K562 (cell line): Measurements from ENCODE around the gene NCDN. TPM values are rescaled to one million over a fixed set of nuclear protein-coding genes. Genes with fewer than 3 reads are reported as not detected.

ENCODE experiments used
- ATAC-seq: fragments of 200-7000 bp; cut with Tn5 transposase; 3 replicates; pipeline ENCODE4 v1.9.1; 2020; ENCODE audit warnings: moderate library complexity
- BruUV-seq: library from RNA; stranded (reverse); fragments of 400-500 nt; replicated peaks from 2 replicates; lab custom pipeline; 2021; lab: Mats Ljungman, UMichigan
- CTCF ChIA-PET: fragments of 300-600 bp; formaldehyde crosslinking; extraction: SDS; loops from one replicate; lab custom pipeline; 2021; ENCODE audit warnings: low intra/inter-chr PET ratio; lab: Yijun Ruan, JAX
- POLR2A ChIA-PET: fragments of 300-600, 350-650 bp; sonication (Branson Sonifier 250); formaldehyde crosslinking; extraction: SDS; loops from one replicate; lab custom pipeline; 2021; ENCODE audit warnings: antibody characterized with exemption, inconsistent platforms; lab: Yijun Ruan, JAX
- DNase-seq, 4 experiments: peaks; one replicate each; pipeline versions ENCODE4 v3.0.0 to v3.0.0-alpha.2; 2011 to 2018; ENCODE audit warnings: low spot score in 3 of 4, mixed read lengths in 3 of 4; ENCODE audit errors: extremely low read depth in 1 of 4
- FAIRE-seq: peaks from 2 replicates; lab custom pipeline; 2011; peaks lifted over from hg19 to GRCh38; lab: Jason Lieb, UNC
- H2AFZ ChIP-seq: 2 replicates; pipeline ENCODE4 v1.6.0; 2011; ENCODE audit warnings: low read depth, low read length, control low read depth, inconsistent platforms
- H3K27ac ChIP-seq: fragments of 200-600 bp; 3 replicates; pipeline ENCODE4 v1.8.0; 2011; ENCODE audit warnings: low read depth, mild to moderate bottlenecking, control low read depth, inconsistent platforms, low read length, moderate library complexity, mixed read lengths; ENCODE audit errors: extremely low read depth
- H3K27me3 ChIP-seq, 2 experiments: fragments of 300-600 bp in 1 of 2; 2 replicates in 1 of 2; 3 replicates in 1 of 2; pipeline versions ENCODE4 v1.6.0 to v1.8.0; 2011; ENCODE audit warnings: inconsistent platforms in 2 of 2, low read length in 2 of 2, mild to moderate bottlenecking in 1 of 2, mixed read lengths in 1 of 2, moderate library complexity in 1 of 2; ENCODE audit not compliant: control insufficient read depth in 2 of 2, insufficient read depth in 2 of 2
- H3K36me3 ChIP-seq: fragments of 300-600 bp; 3 replicates; pipeline ENCODE4 v1.8.0; 2011; ENCODE audit warnings: mild to moderate bottlenecking, low read length, inconsistent platforms; ENCODE audit not compliant: control insufficient read depth, insufficient read depth
- H3K4me1 ChIP-seq, 2 experiments: fragments of 200-600 bp in 1 of 2; replicated peaks in 1 of 2; 2 replicates in 1 of 2; 3 replicates in 1 of 2; pipeline versions ENCODE4 v1.5.1 to v1.8.0; 2011; ENCODE audit warnings: inconsistent platforms in 2 of 2, low read length in 2 of 2, mild to moderate bottlenecking in 1 of 2, mixed read lengths in 1 of 2, moderate library complexity in 1 of 2; ENCODE audit not compliant: control insufficient read depth in 2 of 2, insufficient read depth in 2 of 2
- H3K4me2 ChIP-seq: 2 replicates; pipeline ENCODE4 v1.6.1; 2011; ENCODE audit warnings: low read length, control low read depth, inconsistent platforms, mixed read lengths; ENCODE audit not compliant: insufficient read depth
- H3K4me3 ChIP-seq: fragments of 200-600 bp; sonication (generic), shearing (Covaris generic); 2 replicates; pipeline ENCODE4 v1.5.1; 2016; ENCODE audit warnings: control low read depth, inconsistent platforms
- H3K79me2 ChIP-seq: fragments of 200-600 bp; 3 replicates; pipeline ENCODE4 v1.8.0; 2011; ENCODE audit warnings: low read length, inconsistent platforms; ENCODE audit not compliant: control insufficient read depth, insufficient read depth
- H3K9ac ChIP-seq, 2 experiments: 2 replicates each; pipeline versions ENCODE4 v1.6.0 to v1.6.1; 2011; ENCODE audit warnings: low read depth in 2 of 2, low read length in 2 of 2, control low read depth in 1 of 2, inconsistent platforms in 1 of 2, mild to moderate bottlenecking in 1 of 2, mixed read lengths in 1 of 2; ENCODE audit not compliant: insufficient read depth in 1 of 2
- H3K9me1 ChIP-seq: one replicate; pipeline ENCODE4 v1.6.0; 2011; ENCODE audit warnings: inconsistent platforms, mild to moderate bottlenecking, low read length, moderate library complexity; ENCODE audit not compliant: control insufficient read depth, insufficient read depth
- H3K9me3 ChIP-seq: replicated peaks from 2 replicates; pipeline ENCODE4 v1.5.1; 2011; ENCODE audit warnings: low read depth, low read length, inconsistent platforms; ENCODE audit not compliant: control insufficient read depth, insufficient read depth
- H4K20me1 ChIP-seq: replicated peaks from 2 replicates; pipeline ENCODE4 v1.6.1; 2011; ENCODE audit warnings: low read length, inconsistent platforms, mixed read lengths; ENCODE audit not compliant: control insufficient read depth, insufficient read depth
- FOSL1 ChIP-seq: fragments of 200-800 bp; sonication (Bioruptor generic); conservative IDR thresholded peaks from 2 replicates; pipeline ENCODE4 v1.6.1; 2016; ENCODE audit warnings: missing genetic modification characterization, missing compliant biosample characterization
- FOXK2 ChIP-seq, 2 experiments: fragments of 450-650 bp; IDR thresholded peaks in 1 of 2; conservative IDR thresholded peaks in 1 of 2; 2 replicates each; pipeline ENCODE4 v1.6.1; 2016; ENCODE audit warnings: low read depth in 2 of 2, mild to moderate bottlenecking in 1 of 2
- PCBP2 ChIP-seq: fragments of 200-400 bp; formaldehyde crosslinking; IDR thresholded peaks from 2 replicates; pipeline ENCODE4 v1.6.1; 2018; ENCODE audit warnings: low read length, low read depth, mild to moderate bottlenecking, moderate library complexity; ENCODE audit not compliant: poor library complexity, severe bottlenecking
- SRSF7 ChIP-seq: fragments of 200-400 bp; formaldehyde crosslinking; optimal IDR thresholded peaks from 2 replicates; pipeline ENCODE3; 2017; ENCODE audit warnings: mild to moderate bottlenecking, low read depth, low read length
- TRIM25 ChIP-seq: fragments of 450-650 bp; IDR thresholded peaks from 2 replicates; pipeline ENCODE4 v1.7.0; 2016; ENCODE audit warnings: borderline replicate concordance
- ZNF695 ChIP-seq: fragments of 450-650 bp; formaldehyde crosslinking; IDR thresholded peaks from 2 replicates; pipeline ENCODE4 v1.4.0; 2020; ENCODE audit warnings: mild to moderate bottlenecking, moderate library complexity
- ZNF764 ChIP-seq: fragments of 250-450 bp; sonication (Bioruptor Pico); IDR thresholded peaks from 2 replicates; pipeline ENCODE4 v1.4.0; 2020; ENCODE audit warnings: low read depth, mild to moderate bottlenecking, moderate library complexity
- ZNF830 ChIP-seq: fragments of 250-450 bp; sonication (Bioruptor Pico); IDR thresholded peaks from 2 replicates; pipeline ENCODE4 v1.5.0; 2021; ENCODE audit warnings: mild to moderate bottlenecking
- WGBS: fragments of 100-300 bp; shearing (Covaris generic); methylation state at CpG from one replicate; pipeline ENCODE4 v1.1.6; 2016; ENCODE audit warnings: low coverage, mixed read lengths; ENCODE audit not compliant: insufficient coverage; ENCODE audit errors: missing lambda C conversion rate; 5-methylcytosine and 5-hydroxymethylcytosine counted together
- in situ Hi-C: fragments of 300-500 bp; cut with MboI; formaldehyde crosslinking; loops from 4 replicates; pipeline ENCODE4 v1.15.0; 2018; ENCODE audit warnings: inconsistent platforms, mixed read lengths
- intact Hi-C: fragments of 100-400 bp; cut with micrococcal nuclease; formaldehyde crosslinking; loops from 2 replicates; pipeline ENCODE4 v1.14.2; 2022
- polyA plus RNA-seq, 8 experiments: library from polyadenylated mRNA; depleted of rRNA in 4 of 8; stranded (reverse) in 5 of 8; unstranded in 3 of 8; fragments of >200 nt; fragmentation: Nextera tagmentation in 2 of 8; fragmentation: Illumina TruSeq in 1 of 8; extraction: Ambion mirVana in 2 of 8; extraction: Trizol in 1 of 8; gene quantifications; 2 replicates each; pipeline versions ENCODE4 v1.2.1 to v1.2.3, GENCODE V29; 2011 to 2014; ENCODE audit warnings: inconsistent platforms in 1 of 8, missing spikeins in 1 of 8
- total RNA-seq, 7 experiments: library from RNA; depleted of rRNA in 6 of 7; stranded (reverse); fragments of >200 nt in 6 of 7; fragmentation: Illumina TruSeq in 2 of 7; extraction: Trizol in 2 of 7; gene quantifications; 2 replicates each; pipeline versions ENCODE4 v1.2.1 to v1.2.3, GENCODE V29; 2011 to 2021; ENCODE audit warnings: low replicate concordance in 1 of 7

NCDN gene
- total and polyA plus RNA-seq, 9 of the 15 experiments (the other 6 are each of a cell fraction or from before 2014, with no cell fraction given), result 1.9 to 35.1 (median 10.7) TPM

GRCh38 chr1:35532497-35533223 lies 24.9 kb upstream of the NCDN start:
- intact Hi-C loops, result no loop called here
- peaks cover 0 to 4% of the 10 kb centered on the region in 2 experiments; a peak in 2 of 5 replicates for H3K4me1 ChIP-seq
- no peaks in the 10 kb centered on the region for H4K20me1 ChIP-seq
- no peak overlapping the region for H3K4me3 ChIP-seq
- peaks cover 29% of the 10 kb centered on the region for H3K36me3 ChIP-seq
- H3K9me3 ChIP-seq, result peaks cover 19% of the 10 kb centered on the region
- H3K27me3 ChIP-seq, result no peaks in the 10 kb centered on the region
- FAIRE-seq (no peak), ATAC-seq (no peak), DNase-seq (no peak)
- TF ChIP-seq FOSL1 (tag) (no peak), SRSF7 (no peak), FOXK2 (conservative IDR thresholded peaks at IDR 0.05 in 1 of 2, IDR thresholded peaks at IDR 0.05 in 1 of 2; ENCODE audit: low read depth in 2 of 2) (no peak), ZNF695 (CRISPR knock-in tag) (no peak), ZNF764 (CRISPR knock-in tag) (no peak), TRIM25 (no peak), PCBP2 (no peak), ZNF830 (CRISPR knock-in tag) (no peak)
- no peaks in the 10 kb centered on the region for H3K9me1 ChIP-seq
- in situ Hi-C loops, result no loop called here
- peaks cover 12% of the 10 kb centered on the region for H3K79me2 ChIP-seq
- CTCF ChIA-PET, result no interaction called here
- BruUV-seq, result no TSS peak
- H3K9ac ChIP-seq, result no peak overlapping the region
- H3K4me2 ChIP-seq, result no peak overlapping the region
- 82% methylated on average over 1 of the region's 1 CpG for WGBS
- POLR2A ChIA-PET, result interaction anchor here (0.6 to 1.1 kb wide), 2 partner anchors 10 to 680 kb away, joined by 4 read pairs; no protein-coding TSS in a partner anchor
- H3K27ac ChIP-seq, result no peak overlapping the region
- H2AFZ ChIP-seq, result no peak overlapping the region
